ENCODE data around the gene CREBRF. TPM values are rescaled to one million over a fixed set of nuclear protein-coding genes. Genes with fewer than 3 reads are reported as not detected.

The CREBRF gene
- total and polyA plus RNA-seq, 12 donors, result 5.3 to 38.2 (median 20.8) TPM

- no peaks in the 10 kb centered on the region for H3K27me3 ChIP-seq
- intact Hi-C loops (cut with DNase I), result no loop called here
- H3K27ac ChIP-seq, result no peak overlapping the region
- no peaks in the 10 kb centered on the region for H3K9me3 ChIP-seq (replicated peaks in 1 of 3)
- H3K4me3 ChIP-seq, result no peak overlapping the region
- H3K4me1 ChIP-seq (replicated peaks in 1 of 2), result peaks cover 9 to 24% of the 10 kb centered on the region in 2 donors
- whole genome bisulfite sequencing, 4 donors, result 91 to 100% (median 98%) methylated on average over 2 of the region's 2 CpGs
- peaks cover 0 to 25% of the 10 kb centered on the region in 2 donors for H3K36me3 ChIP-seq (replicated peaks in 1 of 2)
- no peak for TF ChIP-seq POLR2A (IDR thresholded peaks at IDR 0.05)
- no peak for DNase-seq
Observed at GRCh38 chr5:173090639-173091038, 34.5 kb downstream of the CREBRF start.

DNA sequence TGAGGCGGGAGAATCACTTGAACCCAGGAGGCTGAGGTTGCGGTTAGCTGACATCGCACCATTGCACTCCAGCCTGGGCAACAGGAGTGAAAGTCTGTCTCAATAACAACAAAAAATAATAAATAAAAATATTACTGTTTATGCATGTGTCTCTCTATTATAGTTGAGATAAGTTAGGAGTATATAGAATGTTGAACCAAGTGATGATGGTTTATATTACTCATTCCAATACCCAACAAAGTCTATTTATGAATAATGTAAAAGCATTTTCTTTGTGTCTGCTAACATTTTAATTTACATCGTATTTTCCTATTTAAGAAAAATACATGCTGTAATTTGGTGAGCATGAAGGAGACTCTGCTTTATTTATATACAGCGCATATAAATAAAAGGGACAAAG lies 35.8 kb downstream of the CREBRF start:
- H3K27ac ChIP-seq, result no peak overlapping the region
- intact Hi-C loops (cut with DNase I), result no loop called here
- no peaks in the 10 kb centered on the region for H3K9me3 ChIP-seq (replicated peaks in 1 of 3)
- TF ChIP-seq CTCF (IDR thresholded peaks at IDR 0.05) (no peak), POLR2A (IDR thresholded peaks at IDR 0.05) (no peak)
- no peaks in the 10 kb centered on the region for H3K27me3 ChIP-seq
- no peak overlapping the region for H3K4me3 ChIP-seq
- WGBS, 4 donors, result 92 to 98% (median 96%) methylated on average over 5 of the region's 5 CpGs
- peaks cover 0 to 18% of the 10 kb centered on the region in 2 donors for H3K36me3 ChIP-seq (replicated peaks in 1 of 2)
- DNase-seq, result no peak
- peaks cover 9 to 28% of the 10 kb centered on the region in 2 donors for H3K4me1 ChIP-seq (replicated peaks in 1 of 2)

- Histone ChIP-seq H3K4me1 (replicated peaks in 1 of 2) (peaks cover 9 to 37% of the 10 kb centered on the region in 2 donors), H3K27ac (peak overlapping the region in 4 of 5 donors; percentile 1 to 65 (median 22))
- WGBS, 4 donors, result 84 to 96% (median 90%) methylated on average over 4 of the region's 4 CpGs
Observed at GRCh38 chr5:173093606-173094005, 37.5 kb downstream of the CREBRF start.

DNA sequence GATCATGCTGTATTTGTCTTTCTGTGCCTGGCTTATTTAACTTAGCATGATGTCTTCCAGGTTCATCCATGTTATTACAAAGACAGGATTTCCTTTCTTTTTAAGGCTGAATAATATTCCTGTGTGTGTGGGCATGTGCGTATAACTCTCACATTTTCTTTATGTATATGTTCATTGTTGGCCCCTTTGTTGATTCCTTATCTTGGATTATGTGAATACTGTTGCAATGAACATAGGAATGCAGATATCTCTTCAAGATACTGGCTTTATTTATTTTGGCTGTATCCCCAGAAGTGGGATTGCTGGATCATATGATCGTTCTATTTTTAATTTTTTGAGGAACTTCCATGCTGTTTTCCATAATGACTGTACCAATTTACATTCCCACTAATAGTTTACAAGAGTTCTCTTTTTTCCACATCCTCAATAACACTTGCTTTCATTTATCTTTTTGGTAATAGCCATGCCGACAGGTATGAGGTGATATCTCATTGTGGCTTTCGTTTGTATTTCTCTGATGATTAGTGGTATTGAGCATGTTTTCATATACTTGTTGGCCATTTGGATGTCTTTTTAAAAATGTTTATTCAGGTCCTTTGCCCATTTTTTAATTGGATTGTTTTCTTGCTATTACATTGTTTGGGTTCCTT lies 38.0 kb downstream of the CREBRF start:
- no peak for DNase-seq
- Histone ChIP-seq H3K4me3 (no peak overlapping the region), H3K36me3 (replicated peaks in 1 of 2) (peaks cover 0 to 10% of the 10 kb centered on the region in 2 donors), H3K4me1 (replicated peaks in 1 of 2) (peaks cover 9 to 41% of the 10 kb centered on the region in 2 donors), H3K27ac (peak overlapping the region in 4 of 5 donors; percentile 7 to 65 (median 33)), H3K9me3 (replicated peaks in 1 of 3) (no peaks in the 10 kb centered on the region), H3K27me3 (no peaks in the 10 kb centered on the region)
- no peak for TF ChIP-seq CTCF (IDR thresholded peaks at IDR 0.05)
- TF ChIP-seq POLR2A (IDR thresholded peaks at IDR 0.05), result no peak
- intact Hi-C loops (cut with DNase I), result no loop called here
- WGBS, 4 donors, result 35 to 48% (median 38%) methylated on average over 4 of the region's 4 CpGs

More at GRCh38 chr5:173093606-173094005, 37.5 kb downstream of the CREBRF start:
- Histone ChIP-seq H3K36me3 (replicated peaks in 1 of 2) (peaks cover 0 to 10% of the 10 kb centered on the region in 2 donors), H3K9me3 (replicated peaks in 1 of 3) (no peaks in the 10 kb centered on the region), H3K27me3 (no peaks in the 10 kb centered on the region), H3K4me3 (no peak overlapping the region)
- intact Hi-C loops (cut with DNase I), result no loop called here
- no peak for DNase-seq
- TF ChIP-seq POLR2A (IDR thresholded peaks at IDR 0.05) (no peak), CTCF (IDR thresholded peaks at IDR 0.05) (no peak)

DNA sequence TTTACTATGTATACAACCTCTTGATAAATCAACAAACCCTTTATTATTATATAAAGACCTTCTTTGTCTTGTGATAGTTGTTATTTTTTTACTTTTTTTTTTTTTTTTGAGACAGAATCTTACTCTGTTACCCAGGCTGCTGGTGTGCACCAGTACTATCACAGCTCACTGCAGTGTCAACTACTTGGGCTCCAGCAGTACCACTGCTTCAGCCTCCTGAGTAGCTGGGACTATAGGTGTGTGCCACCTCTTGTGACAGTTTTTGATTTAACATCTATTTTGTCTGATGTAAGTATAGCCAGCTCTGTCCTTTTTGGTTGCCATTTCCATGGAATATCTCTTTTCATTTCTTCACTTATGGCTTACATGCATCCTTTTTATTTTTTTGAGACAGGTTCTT lies 42.6 kb downstream of the CREBRF start:
- Histone ChIP-seq H3K36me3 (replicated peaks in 1 of 2) (no peaks in the 10 kb centered on the region), H3K4me1 (replicated peaks in 1 of 2) (peaks cover 6 to 34% of the 10 kb centered on the region in 2 donors), H3K4me3 (no peak overlapping the region), H3K9me3 (replicated peaks in 1 of 3) (peaks cover 0 to 7% (median 0%) of the 10 kb centered on the region in 3 donors), H3K27ac (no peak overlapping the region), H3K27me3 (no peaks in the 10 kb centered on the region)
- intact Hi-C loops (cut with DNase I), result no loop called here
- TF ChIP-seq POLR2A (IDR thresholded peaks at IDR 0.05) (no peak), CTCF (IDR thresholded peaks at IDR 0.05) (no peak)
- DNase-seq, result no peak

All from adrenal gland (tissue), 12 donors.